ENCODE data around the gene ATPAF1.

Gene ATPAF1

DNA sequence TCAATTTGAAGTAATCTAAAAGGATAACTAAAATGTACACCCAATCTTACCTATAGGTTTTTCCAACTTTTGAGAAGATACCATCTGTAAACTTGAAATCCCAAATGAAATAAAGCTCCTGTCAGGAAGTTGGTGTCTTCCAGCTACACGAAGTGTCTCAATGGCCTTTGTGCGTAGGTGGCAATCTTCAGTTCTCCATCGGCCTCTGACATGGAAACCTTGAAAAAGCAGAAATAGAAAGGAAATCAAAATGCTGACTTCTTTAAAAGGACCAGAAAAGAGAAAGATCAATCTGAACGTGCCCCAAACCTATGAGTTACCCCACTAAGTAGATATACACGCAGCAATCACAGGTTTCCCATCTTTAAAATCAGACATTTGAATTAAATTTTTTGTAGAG is 74.1 kb downstream of the ATPAF1 start:
- Mint-ChIP-seq H3K27me3 (ENCODE audit: low read depth) (no peaks in the 10 kb centered on the region), H3K9me3 (peaks cover 3% of the 10 kb centered on the region), H3K4me1 (ENCODE audit: low read depth) (peaks cover 48% of the 10 kb centered on the region), H3K27ac (peak overlapping the region; percentile 43), H3K4me3 (peak overlapping the region; percentile 66), H3K36me3 (ENCODE audit: low read depth) (peaks cover 75% of the 10 kb centered on the region)
- no peak for DNase-seq (ENCODE audit: low spot score)

DNA sequence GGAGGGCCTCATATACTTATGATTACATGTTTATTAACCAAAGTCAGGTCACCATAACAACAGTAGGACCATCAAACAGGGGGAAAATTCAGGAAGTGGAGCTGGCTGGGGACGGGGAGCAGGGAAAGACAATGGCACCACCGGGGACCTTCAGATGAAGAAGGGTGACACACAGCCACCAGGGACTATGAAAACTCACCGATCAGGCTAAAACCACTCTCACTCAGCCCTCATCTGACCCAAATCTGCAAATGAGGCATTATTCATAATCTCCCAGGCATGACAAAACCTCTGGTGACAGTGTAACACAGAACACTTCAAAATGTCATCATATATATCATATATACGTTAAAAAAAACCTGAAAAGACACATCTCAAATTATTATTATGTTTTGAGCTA is 75.3 kb downstream of the ATPAF1 start:
- Mint-ChIP-seq H3K27ac (peak overlapping the region; percentile 2), H3K4me3 (no peak overlapping the region), H3K4me1 (ENCODE audit: low read depth) (peaks cover 39% of the 10 kb centered on the region), H3K27me3 (ENCODE audit: low read depth) (no peaks in the 10 kb centered on the region), H3K9me3 (peaks cover 3% of the 10 kb centered on the region), H3K36me3 (ENCODE audit: low read depth) (peaks cover 81% of the 10 kb centered on the region)
- DNase-seq (ENCODE audit: low spot score): no peak

DNA sequence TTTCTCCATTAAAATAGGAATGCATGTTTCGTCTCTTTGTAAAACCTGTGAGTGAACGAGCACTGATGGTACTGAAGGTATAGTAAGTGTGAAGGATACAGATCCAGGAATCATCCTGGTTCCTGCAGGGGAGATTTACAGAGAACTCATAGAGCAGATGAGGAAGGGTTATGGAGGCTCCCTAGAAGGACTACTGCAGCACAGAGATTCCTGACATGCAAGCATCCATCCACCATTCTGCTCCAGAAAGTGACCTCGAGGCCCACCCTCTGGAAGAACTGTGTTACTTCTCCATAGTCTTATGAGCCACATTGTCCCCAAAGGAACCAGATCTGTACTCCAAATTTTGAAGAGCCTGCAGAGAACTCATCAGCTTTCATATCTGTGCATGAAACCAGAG is 78.6 kb downstream of the ATPAF1 start:
- peaks cover 20% of the 10 kb centered on the region for H3K4me1 Mint-ChIP-seq (ENCODE audit: low read depth)
- no peak for DNase-seq (ENCODE audit: low spot score)
- H3K27me3 Mint-ChIP-seq (ENCODE audit: low read depth): no peaks in the 10 kb centered on the region
- H3K27ac Mint-ChIP-seq: no peak overlapping the region
- H3K9me3 Mint-ChIP-seq: peaks cover 3% of the 10 kb centered on the region
- H3K4me3 Mint-ChIP-seq: no peak overlapping the region
- H3K36me3 Mint-ChIP-seq (ENCODE audit: low read depth): peaks cover 66% of the 10 kb centered on the region

DNA sequence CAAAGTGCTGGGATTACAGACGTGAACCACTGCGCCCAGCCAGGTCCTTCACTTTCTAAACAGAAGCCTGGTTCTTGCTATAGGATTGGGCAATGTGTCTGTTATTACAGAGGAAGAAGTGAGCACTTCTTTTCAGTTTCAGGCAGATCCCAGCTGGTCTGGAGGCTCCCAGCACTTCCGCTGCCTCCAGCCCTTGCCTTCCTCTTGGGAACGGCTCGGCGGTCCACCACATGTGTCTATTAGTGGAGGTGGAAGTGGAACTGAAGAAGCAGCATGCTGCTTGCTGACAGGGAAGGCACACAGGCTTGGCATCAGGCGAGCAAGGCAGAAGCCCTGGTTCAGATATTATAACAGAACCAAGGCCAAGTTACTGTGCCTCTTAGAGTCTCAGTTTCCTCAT is 81.1 kb downstream of the ATPAF1 start:
- Mint-ChIP-seq H3K27me3 (ENCODE audit: low read depth) (no peaks in the 10 kb centered on the region), H3K9me3 (peaks cover 3% of the 10 kb centered on the region), H3K27ac (no peak overlapping the region), H3K4me3 (no peak overlapping the region), H3K4me1 (ENCODE audit: low read depth) (peaks cover 33% of the 10 kb centered on the region), H3K36me3 (ENCODE audit: low read depth) (peaks cover 67% of the 10 kb centered on the region)
- DNase-seq (ENCODE audit: low spot score): no peak

DNA sequence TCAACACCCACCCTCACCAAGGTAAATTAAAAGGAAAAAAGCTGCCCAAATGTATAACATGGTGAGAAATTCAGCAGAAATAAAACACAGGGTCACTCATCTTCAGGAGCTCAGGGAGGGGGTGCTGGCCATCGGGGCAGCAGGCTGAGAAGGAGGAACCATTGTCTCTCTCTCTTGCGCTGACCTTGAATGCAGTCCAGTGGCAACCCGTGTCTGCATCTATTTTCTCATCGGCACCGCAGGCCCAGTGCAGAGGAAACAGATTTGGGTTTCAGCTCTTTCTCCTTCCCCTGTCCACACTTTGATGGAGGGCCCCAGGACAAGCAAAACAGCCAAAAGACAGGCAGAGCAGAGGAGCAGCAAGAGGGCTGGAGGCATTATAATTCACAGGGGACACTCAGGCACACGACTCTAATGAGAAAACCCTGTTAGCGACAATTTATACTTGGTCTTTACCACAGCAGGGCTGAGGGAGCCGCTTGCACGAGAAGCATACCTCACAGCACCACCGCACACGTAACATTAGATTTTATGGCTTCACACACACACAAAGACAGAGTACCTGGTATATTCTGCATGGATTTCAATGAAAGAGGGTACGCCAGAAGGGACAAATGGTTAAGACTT is 82.7 kb downstream of the ATPAF1 start:
- no peak for DNase-seq (ENCODE audit: low spot score)
- Mint-ChIP-seq H3K36me3 (ENCODE audit: low read depth) (peaks cover 61% of the 10 kb centered on the region), H3K4me1 (ENCODE audit: low read depth) (peaks cover 41% of the 10 kb centered on the region), H3K27ac (no peak overlapping the region), H3K9me3 (peaks cover 3% of the 10 kb centered on the region), H3K4me3 (no peak overlapping the region), H3K27me3 (ENCODE audit: low read depth) (no peaks in the 10 kb centered on the region)

DNA sequence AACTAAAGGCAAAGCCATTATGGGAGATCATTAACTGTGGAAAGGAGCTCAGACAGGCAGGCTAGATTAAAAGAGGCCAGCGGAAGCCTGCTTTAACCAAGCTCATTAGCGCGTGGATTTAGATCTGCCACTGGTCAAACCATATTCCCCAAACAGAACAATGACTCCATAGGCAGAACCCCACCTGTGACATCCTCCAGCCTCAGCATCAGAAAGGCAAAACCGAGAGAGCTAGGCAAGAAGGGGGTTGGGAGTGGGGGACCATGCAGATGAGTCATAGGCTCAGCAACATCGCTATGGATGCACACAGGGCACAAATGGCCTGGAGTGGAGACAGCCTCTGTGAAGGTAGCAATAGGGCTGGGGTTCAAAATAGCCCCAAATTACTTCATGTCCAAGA is 84.7 kb downstream of the ATPAF1 start:
- Mint-ChIP-seq H3K4me3 (no peak overlapping the region), H3K27ac (peak overlapping the region; percentile 63), H3K36me3 (ENCODE audit: low read depth) (peaks cover 55% of the 10 kb centered on the region), H3K9me3 (no peaks in the 10 kb centered on the region), H3K4me1 (ENCODE audit: low read depth) (peaks cover 46% of the 10 kb centered on the region), H3K27me3 (ENCODE audit: low read depth) (no peaks in the 10 kb centered on the region)
- DNase-seq (ENCODE audit: low spot score): no peak

DNA sequence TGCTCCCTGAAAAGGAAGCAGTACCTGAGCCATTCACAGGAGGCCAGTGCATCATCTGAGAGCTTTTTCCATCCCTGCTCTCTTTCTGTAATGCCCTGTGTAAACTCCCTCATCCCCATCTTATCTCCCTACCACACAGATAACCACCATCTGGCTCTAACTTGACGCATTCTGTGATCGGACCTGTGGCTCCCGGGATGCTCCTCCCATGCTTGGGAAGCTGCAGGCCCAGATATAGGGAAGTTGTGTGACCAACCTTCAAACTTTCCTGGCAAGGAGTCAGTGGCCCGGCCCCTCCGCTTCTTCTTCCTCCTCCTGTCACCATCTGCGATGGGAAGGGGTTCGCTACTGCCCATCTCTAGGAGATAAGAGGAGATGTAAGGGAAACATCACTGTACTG is 85.2 kb downstream of the ATPAF1 start:
- Mint-ChIP-seq H3K4me1 (ENCODE audit: low read depth) (peaks cover 49% of the 10 kb centered on the region), H3K27me3 (ENCODE audit: low read depth) (no peaks in the 10 kb centered on the region), H3K9me3 (no peaks in the 10 kb centered on the region), H3K27ac (peak overlapping the region; percentile 63), H3K4me3 (peak overlapping the region; percentile 80), H3K36me3 (ENCODE audit: low read depth) (peaks cover 57% of the 10 kb centered on the region)
- DNase-seq (ENCODE audit: low spot score): no peak

Measured in T-helper 2 cell treated with Interferon-gamma antibody and Interleukin-4, amounts not matched to agents 5 μg/mL and 100 μg/mL, for 36 hours (primary cell).